NT2/D1 (cell line): ENCODE data around the gene RPS6KA2.

ENCODE experiments used
- SUZ12 ChIP-seq: IDR thresholded peaks from 2 replicates; pipeline ENCODE4 v1.6.1; 2011; ENCODE audit not compliant: insufficient read length, insufficient read depth; ENCODE audit errors: extremely low read depth
- YY1 ChIP-seq: IDR thresholded peaks from 2 replicates; pipeline ENCODE4 v1.6.1; 2011; ENCODE audit not compliant: insufficient read length, insufficient read depth
- ZNF274 ChIP-seq: IDR thresholded peaks from 2 replicates; pipeline ENCODE4 v1.6.1; 2011; ENCODE audit warnings: mild to moderate bottlenecking, low read depth, low read length

GRCh38 chr6:166424431-166424830, 202.6 kb downstream of the RPS6KA2 start:
- no peak for TF ChIP-seq SUZ12
- no peak for TF ChIP-seq YY1
- TF ChIP-seq ZNF274 = no peak
